ENCODE measurements around the gene ID3.

Gene ID3, protein sequence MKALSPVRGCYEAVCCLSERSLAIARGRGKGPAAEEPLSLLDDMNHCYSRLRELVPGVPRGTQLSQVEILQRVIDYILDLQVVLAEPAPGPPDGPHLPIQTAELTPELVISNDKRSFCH

DNA sequence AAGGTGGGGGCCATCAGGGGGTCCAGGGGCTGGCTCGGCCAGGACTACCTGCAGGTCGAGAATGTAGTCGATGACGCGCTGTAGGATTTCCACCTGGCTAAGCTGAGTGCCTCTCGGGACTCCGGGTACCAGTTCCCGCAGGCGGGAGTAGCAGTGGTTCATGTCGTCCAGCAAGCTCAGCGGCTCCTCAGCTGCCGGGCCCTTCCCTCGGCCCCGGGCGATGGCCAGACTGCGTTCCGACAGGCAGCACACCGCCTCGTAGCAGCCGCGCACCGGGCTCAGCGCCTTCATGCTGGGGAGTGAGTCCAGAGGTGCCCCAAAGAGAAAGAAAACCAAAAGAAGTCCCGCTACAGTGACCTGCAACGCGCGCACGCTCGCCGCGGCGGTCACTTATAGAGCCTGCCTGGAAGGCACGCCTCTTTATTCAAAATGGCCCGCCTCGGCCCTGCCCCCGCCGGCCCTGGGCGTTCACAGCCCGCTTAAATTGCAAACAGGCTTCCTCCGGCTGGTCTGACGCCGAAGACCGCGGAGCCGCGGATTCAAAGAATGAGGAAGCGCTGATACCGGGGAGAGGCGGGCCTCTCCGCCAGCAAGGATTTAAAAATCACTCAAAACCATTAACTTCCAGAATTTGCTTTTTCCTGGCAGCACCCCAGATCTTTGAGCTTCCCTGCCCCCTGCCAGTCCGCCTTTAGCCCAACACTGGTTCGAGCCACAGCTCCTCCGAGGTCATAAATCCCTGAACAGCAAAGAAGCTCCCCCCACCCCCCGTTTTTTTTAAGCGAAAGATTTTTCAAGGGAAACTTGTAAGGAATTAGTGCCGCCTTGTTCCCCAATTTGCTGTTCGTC lies at the start of gene ID3:
Gene ID3, minus strand, starts transcription at position 366 of the 849 bp plus-strand sequence. Its CDS starts 75 bp downstream, at position 291.
- DNase-seq (ENCODE audit: low read depth): peak; percentile 98
- TF ChIP-seq, protein P1, sequence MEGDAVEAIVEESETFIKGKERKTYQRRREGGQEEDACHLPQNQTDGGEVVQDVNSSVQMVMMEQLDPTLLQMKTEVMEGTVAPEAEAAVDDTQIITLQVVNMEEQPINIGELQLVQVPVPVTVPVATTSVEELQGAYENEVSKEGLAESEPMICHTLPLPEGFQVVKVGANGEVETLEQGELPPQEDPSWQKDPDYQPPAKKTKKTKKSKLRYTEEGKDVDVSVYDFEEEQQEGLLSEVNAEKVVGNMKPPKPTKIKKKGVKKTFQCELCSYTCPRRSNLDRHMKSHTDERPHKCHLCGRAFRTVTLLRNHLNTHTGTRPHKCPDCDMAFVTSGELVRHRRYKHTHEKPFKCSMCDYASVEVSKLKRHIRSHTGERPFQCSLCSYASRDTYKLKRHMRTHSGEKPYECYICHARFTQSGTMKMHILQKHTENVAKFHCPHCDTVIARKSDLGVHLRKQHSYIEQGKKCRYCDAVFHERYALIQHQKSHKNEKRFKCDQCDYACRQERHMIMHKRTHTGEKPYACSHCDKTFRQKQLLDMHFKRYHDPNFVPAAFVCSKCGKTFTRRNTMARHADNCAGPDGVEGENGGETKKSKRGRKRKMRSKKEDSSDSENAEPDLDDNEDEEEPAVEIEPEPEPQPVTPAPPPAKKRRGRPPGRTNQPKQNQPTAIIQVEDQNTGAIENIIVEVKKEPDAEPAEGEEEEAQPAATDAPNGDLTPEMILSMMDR (IDR thresholded peaks at IDR 0.05; ENCODE audit: low read length, missing control alignments): no peak
- peak within 1 kb of the TSS; percentile 89 for H3K4me3 ChIP-seq (replicated peaks; ENCODE audit: low read depth, low read length)

DNA sequence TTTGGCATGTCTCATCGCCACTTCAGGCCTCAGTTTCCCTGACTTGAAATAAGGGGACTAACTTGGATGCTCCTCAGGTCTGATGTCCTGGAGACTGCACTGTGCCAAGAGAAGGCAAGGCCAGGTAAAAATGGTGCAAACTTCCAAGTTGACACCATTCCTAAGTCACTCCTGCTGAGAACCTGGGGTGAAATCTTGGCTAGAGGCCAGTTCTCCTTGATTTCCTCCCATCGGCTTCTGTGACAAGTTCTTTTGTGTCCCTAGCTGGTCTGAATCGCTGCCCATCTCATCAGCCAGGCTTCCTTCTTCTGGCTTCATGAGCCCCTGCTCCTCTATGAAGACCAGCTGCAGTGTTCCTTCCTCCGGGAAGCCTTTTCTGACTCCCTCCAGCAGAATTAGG lies 48.6 kb upstream of the ID3 start:
- TF ChIP-seq, protein P1 (IDR thresholded peaks at IDR 0.05; ENCODE audit: low read length, missing control alignments): no peak
- DNase-seq (ENCODE audit: low read depth): no peak
- no peak overlapping the region for H3K4me3 ChIP-seq (replicated peaks; ENCODE audit: low read depth, low read length)

DNA sequence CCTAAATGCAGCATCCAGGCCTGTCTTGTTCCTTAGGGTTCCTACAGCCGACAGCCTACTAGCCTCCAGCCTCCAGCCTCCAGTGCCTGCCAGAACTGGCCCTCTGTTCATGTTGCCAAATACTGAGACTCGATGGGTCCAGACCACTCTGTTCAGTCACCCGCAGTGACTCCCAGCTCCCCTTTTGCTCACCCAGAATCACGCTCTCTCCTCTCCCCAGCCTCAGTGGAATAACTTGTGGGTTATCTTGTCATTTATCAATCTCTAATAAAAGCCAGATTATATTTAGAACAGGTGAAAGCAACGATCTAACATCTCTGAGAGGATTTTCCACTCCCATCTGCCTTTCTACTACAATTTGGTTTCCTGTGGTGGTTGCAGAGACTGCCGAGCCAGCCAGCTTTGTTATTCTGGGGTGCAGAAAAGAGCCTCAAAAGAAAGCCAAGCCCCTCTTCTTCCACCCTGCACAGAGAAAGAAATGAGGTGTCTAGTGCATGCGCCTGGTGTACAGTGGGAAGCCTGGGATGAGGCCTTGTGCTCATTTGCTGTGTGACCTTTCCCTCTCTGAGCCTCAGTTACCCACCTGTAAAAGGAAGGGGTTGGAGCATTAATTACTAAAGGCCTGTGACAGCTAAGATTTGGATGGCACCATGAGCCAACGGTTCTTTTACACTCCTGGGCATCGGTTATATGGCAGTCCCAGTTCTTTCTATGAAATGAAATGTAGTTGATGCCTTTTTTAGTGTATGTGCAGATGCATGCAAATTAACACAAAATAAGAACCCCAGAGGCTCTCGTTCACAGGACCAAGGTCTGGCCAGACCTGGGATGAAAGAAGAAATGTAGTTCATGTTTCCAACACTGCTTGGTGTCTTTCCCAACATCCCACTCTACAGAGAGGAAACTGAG lies 42.9 kb upstream of the ID3 start:
- no peak overlapping the region for H3K4me3 ChIP-seq (replicated peaks; ENCODE audit: low read depth, low read length)
- DNase-seq (ENCODE audit: low read depth): no peak
- TF ChIP-seq, protein P1 (IDR thresholded peaks at IDR 0.05; ENCODE audit: low read length, missing control alignments): no peak

DNA sequence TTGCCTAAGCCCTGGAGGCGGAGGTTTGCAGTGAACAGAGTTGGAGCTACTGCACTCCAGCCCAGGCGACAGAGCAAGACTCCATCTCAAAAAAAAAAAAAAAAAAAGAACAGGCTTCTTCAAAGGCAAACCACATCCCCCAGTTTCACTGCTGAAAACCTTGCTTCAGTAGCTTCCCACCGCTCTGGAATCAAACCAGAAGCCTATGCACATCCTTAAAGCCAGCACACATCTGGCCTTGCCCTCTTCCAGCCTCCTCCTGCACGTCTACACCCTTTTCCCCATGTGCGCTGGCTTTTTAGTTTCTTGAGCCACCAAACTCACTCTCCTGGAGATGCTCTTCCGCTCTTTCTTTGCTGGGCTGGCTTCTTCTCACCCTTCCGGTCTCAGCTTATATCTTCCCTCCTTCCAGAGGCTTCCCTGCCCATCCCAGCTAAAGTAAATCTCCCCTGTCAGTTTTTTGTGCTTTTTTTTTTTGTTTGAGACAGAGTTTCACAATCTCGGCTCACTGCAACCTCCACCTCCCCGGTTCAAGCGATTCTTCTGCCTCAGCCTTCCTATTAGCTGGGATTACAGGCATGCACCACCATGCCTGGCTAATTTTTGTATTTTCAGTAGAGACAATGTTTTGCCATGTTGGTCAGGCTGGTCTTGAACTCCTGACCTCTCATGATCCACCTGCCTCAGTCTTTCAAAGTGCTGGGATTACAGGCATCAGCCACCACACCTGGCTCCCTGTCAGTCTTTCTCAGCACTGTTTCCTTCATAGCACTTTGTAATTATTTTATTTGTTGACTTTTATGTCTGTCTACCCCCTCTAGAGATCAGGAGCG lies 42.0 kb upstream of the ID3 start:
- TF ChIP-seq, protein P1 (IDR thresholded peaks at IDR 0.05; ENCODE audit: low read length, missing control alignments): no peak
- no peak overlapping the region for H3K4me3 ChIP-seq (replicated peaks; ENCODE audit: low read depth, low read length)
- DNase-seq (ENCODE audit: low read depth): no peak

DNA sequence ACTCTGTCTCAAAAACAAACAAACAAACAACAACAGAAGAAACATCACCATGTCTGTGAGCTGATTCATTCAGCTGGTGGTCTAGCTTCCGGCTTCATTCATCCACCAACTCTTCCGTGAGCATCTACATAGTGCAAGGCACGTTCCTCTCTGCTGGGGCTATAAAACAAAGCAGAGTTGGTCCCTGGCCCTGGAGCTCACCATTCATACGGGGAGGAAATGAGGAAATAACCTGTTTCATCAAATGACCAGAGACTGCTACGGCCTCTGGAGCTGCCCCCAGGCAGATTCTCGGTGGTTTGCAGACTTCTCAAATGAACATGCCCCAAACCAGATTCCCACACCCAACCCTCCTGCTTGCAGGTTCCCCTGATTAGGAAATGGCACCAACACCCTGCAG lies 41.0 kb upstream of the ID3 start:
- TF ChIP-seq, protein P1 (IDR thresholded peaks at IDR 0.05; ENCODE audit: low read length, missing control alignments): no peak
- no peak for DNase-seq (ENCODE audit: low read depth)
- H3K4me3 ChIP-seq (replicated peaks; ENCODE audit: low read depth, low read length): no peak overlapping the region

DNA sequence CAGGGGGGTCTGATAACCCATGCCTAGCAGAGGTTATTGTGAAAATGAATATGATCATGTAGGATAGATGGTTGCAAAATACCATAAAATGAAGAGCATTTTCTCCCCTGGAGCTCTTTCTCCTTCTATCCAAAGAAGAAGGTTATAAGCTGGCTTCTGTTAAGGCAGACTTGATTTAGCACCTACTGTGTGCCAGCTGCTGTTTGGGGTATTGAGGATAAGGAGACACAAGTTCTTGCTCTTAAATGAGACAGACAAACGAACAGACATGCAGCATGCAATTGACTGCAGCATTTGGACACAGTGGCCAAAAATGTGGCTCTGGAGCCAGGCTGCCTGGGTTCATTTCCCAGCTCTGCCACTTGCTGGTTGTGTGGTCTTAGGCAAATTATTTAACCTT lies 39.8 kb upstream of the ID3 start:
- no peak for DNase-seq (ENCODE audit: low read depth)
- H3K4me3 ChIP-seq (replicated peaks; ENCODE audit: low read depth, low read length): no peak overlapping the region
- TF ChIP-seq, protein P1 (IDR thresholded peaks at IDR 0.05; ENCODE audit: low read length, missing control alignments): no peak

Data from fibroblast of pulmonary artery (primary cell).